Stimulated activated CD8-positive, alpha-beta memory T cell treated with anti-CD3 and anti-CD28 coated beads, Interleukin-4, amount 100 ng/mL, for 4 hours (primary cell): ENCODE data around the gene TRDMT1.
A peak's percentile ranks its signal among the peaks of the same experiment; 100 is the strongest.

Experiments
- DNase-seq, 2 donors: peaks; one replicate each; pipeline ENCODE4 v3.0.0-alpha.2; 2020; ENCODE audit warnings: low read depth in 2 of 2, low spot score in 1 of 2

TRDMT1 gene

DNA sequence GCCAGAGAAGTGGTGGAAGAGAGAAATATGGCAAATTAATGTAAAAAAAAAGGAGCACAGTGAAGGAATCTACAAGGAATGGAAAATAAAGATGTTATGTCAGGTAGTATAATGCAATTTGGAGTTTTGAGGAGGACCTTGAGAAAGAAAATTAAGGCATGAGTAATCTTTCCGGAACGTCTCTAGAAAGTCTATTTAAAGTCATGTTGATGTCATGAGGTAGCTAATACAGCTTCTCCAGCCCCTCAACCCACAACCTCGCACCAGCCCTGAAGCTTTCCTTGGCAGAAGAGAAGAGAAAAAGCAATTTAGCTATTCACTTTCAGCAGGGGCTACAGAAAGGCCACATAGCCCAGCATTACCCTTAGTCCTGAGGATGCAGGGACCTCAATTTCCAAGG lies 22.5 kb downstream of the TRDMT1 start:
- no peak for DNase-seq

DNA sequence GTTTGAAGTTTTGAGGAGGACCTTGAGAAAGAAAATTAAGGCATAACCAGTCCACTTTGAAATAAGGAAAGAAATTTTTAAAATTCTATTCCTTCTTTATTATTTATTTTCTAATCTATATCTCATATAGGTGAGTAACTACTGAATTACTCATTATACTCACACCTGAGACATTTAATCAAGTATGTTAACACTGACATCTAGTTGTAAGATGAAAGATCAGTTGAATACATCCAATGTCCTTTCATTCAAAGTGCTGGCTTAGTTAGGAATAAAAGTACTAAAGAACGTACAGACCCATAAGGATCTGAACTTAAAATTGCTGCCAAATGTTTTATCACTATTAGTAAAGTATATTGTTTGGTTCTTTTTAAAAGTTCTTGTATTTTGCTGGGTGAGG lies 23.5 kb downstream of the TRDMT1 start:
- DNase-seq: no peak

DNA sequence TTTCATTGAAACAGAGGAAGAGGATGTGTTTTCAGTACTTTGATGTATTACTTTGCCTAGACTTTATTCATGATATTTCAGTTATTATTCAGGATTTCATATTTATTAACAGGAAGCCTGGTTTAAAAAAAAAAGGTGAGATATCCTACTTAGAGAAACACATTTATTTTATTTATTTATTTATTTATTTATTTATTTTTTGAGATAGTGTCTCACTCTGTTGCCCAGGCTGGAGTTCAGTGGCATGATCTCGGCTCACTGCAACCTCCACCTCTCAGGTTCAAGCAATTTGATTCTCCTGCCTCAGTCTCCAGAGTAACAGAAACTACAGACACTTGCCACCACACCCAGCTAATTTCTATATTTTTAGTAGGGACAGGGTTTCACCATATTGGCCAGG lies 24.5 kb downstream of the TRDMT1 start:
- no peak for DNase-seq

DNA sequence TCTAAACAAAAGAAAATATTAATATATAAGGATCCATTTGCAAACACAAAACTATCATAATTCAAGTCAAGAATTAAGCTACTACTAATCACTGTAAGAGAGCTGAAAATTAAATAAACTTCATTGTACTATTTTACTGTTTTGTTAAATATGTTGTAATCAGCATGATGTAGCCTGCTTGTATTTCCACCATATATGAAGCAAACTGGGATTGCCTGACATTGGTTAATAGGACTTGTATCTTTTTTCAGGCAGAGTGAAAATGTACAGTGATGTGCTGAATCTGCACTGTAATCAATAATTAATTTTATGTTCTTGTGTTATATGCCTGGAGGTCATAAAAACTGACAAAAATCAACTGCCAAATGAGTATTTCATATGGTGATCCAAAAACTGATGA lies 25.4 kb downstream of the TRDMT1 start:
- DNase-seq: no peak

DNA sequence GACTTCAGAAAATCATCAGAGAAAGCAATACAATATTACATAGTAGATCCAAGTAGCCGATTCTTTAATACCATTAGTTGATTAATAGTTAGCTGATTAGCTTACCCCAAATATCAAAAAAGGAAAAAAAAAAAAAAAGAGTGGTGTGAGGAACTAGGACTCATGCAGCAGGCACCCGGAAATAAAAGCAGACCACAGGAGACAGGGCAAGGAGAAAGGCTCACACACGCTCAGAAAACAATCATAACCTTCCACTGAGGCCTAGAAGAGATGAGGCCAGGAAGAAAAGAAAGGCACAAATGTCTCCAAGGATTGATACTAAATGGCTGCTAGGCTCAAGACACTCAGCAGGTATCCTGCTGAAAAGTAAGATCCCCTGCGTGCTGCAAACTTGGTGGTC lies 25.9 kb downstream of the TRDMT1 start:
- DNase-seq: no peak

DNA sequence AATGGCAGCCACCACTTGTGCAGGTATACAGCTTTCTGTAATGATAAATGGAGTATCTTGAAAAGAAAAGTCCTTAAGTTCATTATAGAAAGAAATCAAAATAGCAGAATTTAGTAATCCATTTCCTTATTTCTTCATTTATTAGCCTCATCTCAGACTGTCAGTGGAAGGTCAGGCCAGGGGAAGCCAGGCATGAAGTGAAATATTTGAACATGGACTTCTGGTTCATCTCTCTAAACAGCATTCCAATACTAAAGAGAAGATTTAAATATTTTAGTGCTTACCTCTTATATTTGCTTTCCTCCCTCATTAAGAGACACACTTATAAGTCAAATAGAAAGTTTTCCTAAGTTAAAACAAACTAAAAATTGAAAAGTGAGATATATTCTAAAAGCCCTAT lies 26.8 kb downstream of the TRDMT1 start:
- no peak for DNase-seq

DNA sequence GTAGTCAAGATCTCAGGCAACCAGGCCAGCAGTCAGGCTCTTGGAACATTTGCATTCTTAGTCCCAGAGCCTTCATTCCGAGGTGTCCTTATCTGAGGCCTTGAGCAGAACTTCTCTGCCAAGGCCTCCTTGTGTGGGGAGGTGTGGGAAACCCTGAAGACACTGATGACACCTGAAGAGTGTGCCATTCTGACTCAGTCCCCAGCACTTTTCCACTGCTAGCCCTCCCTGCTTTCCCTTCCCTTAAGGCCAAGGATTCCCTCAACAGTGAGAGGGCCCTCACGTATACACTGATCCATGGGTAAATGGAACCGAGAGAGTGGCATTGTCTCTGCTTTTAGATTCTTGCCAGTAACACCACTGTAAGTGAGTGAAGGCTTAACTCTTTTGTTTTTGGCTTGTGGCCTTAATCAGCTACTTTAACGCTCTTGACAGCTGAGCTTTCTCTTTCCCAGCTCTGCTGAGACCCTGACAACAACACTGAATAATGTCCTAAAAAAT lies 30.3 kb downstream of the TRDMT1 start:
- no peak for DNase-seq

DNA sequence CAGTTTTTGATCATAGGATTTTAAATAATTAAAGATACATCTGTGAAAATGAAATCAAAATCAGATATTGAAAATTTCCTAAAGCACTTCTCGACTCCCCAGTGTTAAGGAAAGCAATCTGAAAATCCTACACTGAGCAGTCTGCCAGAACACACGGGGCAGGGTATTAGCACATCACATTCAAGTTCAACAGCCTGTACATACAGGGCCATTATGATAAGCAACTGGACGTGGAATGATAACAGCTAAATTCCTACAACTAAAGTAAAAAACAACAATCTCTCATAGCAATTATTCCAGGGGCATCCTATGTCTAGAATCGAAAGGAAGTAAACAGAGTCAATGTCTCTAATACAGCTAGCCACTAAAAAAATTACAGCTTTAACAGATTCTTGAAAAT lies 31.7 kb downstream of the TRDMT1 start:
- DNase-seq: no peak

DNA sequence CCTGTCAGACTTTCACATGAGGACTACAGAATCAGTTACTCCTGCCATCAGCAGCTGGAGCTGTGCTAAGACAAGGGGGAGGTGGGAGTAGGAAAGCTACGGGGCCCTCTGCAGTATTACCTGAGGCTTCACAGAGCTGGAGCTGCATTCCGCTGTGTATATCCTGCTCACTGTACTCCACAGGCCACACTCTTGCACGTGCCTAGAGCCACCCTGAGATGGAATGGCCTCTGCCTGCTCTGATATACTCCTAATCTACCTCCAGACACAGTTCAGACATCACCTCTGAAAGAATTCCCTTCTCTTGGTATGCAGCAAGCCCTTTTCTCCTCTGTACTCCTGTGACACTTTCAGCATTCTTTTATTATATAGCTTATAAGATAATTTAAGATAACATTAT lies 34.8 kb downstream of the TRDMT1 start:
- DNase-seq: no peak

DNA sequence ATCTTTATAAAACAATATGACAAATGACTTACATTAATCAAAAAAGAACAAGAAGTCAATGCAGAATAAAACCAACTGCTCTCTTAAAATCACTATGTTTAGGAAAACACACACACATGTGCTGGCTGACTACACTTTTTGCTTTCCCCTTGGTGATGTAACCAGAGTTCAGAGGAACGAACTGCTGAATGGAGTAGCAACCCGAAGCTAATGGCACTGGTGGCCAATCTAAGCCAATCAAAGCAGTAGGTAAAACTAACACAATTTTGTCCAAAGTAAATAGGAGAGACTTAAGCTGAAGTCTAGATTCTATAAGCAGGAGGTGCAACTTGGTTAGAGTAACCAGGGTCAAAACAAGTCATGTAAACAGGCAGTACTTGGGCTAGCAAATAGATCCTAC lies 38.6 kb downstream of the TRDMT1 start:
- DNase-seq: no peak

DNA sequence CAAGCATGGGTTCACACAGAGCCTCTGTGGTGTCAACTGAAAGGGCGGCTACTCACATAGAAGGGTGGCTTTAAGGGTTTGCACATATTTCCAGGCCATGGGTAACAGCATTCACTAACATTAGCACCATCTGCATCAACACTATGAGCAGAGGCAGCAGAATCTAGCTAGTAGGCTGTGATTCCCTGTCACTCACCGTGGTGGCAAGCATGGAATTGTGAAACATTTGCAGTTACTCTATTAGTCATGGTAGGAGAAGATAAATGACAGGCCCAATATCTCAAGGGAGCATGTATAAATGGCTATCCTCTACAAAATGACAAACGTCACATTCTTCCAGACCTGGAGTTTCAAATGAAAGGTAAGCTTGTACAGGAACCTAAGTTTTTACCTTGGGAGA lies 39.7 kb downstream of the TRDMT1 start:
- DNase-seq: no peak

DNA sequence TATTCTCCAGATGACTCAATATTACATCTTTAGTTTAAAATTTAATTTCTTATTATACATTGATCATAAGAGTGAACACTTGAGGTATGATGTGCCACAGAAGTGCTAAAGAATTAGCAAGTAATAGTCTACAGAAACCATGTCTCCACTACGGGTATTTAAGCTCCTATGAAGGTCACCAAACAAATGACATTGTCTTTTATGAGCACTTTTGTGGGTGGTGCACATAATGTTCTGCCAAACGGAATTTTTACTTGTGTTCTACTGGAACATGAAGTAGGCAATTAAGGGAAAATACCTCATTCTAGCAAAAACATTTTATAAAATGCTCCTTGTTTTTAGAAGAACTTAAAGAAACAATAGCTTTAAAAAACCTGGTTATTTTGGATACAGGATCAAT lies 44.4 kb downstream of the TRDMT1 start:
- DNase-seq: no peak

DNA sequence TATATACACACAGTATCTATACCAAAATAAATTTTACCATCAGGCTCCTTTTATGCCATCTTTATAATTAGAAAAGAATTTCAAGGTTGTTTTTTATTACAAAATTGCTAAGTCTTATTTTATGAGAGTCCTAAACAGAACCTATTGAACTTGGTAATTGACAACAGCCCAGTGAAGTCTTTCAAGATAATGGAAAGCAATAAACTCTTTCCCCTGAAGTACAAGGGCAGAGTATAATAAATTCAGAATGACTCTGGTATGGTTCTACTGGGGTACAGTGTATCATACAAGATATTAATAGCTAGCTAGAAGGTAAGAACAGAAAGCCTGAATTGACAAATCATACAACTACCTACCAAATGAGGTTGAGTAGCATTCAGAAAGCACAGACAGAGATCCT lies 45.6 kb downstream of the TRDMT1 start:
- no peak for DNase-seq

DNA sequence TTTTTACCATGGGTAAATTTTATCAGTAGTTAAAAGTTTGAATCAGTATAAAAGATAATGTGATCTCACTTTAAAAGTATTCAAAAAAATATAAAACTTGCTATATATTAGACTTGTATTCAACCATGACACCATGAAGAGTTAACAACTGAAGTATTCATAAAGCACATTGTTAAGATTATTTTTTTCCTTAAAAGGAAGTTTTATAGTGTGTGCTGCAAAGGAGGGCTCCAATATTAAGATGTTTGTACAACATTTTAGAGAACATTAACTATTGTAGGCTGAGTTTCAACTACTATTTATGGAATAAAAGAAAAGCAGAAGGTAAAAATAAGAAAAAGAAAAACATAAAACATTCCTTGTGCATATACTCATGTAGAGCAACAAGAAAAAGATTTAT lies 47.4 kb downstream of the TRDMT1 start:
- no peak for DNase-seq

DNA sequence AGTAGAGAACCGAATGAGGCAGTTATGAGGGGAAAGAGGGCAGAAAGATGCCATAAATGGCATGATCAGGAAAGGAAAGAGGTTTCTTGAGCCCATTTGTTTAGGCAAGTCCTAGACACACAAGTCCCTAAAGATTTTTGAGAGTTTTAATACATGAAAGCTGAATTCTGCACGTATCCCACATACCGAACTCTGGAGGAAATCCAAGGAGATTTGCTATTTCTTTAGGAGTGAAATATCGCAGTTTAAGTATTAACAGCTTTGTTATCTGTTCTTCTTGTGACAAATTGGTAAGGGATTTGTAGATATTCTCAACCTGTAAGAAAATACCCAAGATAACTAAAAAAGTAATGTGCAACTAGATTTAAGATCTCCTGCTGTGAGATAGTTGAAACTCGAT lies 48.2 kb downstream of the TRDMT1 start:
- no peak for DNase-seq

DNA sequence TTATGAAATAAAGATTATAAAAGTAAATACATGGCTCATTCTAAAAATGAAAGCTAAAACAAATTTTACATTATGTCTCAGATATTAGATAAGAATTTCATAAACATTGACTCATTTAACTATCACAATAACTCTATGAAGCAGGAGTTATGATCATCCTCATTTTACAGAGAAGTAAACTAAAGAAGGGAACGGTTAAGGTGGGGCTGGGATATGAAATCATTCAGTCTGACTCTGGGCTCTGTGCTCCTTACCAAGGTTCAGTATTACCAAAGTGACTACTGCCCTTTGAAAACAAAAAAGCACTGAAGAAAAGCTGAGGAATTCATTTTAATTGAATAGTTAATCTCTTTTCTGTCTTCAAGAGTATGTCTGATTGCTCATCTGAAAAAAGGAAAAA lies 49.8 kb downstream of the TRDMT1 start:
- DNase-seq: no peak

DNA sequence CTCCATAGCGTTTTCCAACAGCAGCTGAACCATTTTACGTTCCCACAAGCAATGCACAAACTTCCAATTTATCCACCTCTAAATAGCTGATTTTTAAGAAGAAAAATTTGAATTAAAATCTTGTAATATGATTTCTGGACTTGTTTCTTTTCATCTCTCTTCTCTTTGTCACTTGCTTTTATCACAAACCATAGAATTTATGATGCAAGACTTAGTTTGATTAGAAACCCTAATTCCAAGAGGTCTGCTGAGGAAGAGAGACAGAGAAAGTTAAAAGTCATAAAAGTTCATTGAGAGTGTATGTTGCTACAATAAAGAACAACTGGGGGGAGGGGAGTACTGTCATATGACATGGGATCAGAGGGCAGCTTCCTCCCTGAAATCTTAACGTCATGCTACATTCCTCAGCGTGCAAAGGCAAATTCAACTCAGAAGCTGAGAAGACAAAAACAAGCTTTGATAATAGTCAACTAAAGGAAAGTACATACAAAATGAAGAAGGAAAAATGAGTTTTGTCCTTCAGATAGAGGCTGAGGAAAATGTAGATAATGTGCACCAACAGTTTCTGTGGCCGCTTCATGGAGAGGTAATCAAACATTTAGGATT lies 53.5 kb downstream of the TRDMT1 start:
- DNase-seq: no peak

DNA sequence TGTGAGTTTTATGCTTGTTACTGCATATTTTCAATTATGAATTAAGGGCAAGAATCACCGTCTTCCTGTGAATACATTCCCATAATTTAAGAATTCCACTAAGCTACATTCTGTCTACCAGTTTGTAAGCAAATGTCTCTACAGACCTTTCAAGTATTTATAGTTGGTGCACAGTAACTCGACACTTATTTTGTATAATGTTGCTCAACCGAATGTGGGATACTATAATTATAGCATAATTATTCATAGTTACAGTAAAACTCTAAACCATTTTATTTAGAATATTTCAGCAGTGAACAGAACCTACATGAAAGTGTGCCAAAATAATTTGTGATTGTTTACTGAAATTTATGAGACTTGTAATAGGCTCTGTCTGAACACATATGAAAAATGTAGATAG lies 54.6 kb downstream of the TRDMT1 start:
- no peak for DNase-seq

DNA sequence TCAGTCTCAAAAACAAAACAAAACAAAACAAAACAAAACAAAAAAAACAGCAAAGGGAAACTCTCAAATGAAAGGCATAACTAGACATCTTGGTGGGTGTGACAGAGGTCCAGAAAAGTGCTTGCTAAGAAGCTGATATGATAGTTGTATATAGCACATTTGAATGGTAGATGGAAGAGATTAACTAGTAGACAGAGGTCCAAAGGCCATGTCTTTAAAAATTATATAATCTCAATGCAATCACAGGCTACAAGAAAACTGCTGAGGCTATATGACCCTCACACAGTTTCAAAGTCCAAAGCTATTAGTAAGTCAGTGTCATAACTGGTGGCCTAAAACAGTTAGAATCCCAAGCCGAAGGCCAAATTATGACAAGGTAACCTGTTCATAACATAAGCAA lies 56.2 kb downstream of the TRDMT1 start:
- no peak for DNase-seq

DNA sequence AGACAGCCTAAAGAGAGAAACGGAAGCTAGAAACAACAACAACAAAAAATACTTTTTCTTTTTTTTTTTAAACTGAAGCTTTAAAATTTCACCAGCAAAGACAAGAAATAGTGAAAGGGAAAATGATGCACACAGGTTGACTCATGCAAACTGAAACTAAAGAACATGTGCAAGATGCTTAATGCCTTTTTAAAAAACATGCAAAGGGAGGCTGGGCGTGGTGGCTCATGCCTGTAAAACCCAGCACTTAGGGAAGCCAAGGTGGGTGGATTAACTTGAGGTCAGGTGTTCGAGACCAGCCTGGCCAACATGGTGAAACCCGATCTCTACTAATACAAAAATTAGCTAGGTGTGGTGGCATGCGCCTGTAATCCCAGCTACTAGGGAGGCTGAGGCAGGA lies 56.7 kb downstream of the TRDMT1 start:
- peak in 1 of 2 donors; percentile 7 for DNase-seq

DNA sequence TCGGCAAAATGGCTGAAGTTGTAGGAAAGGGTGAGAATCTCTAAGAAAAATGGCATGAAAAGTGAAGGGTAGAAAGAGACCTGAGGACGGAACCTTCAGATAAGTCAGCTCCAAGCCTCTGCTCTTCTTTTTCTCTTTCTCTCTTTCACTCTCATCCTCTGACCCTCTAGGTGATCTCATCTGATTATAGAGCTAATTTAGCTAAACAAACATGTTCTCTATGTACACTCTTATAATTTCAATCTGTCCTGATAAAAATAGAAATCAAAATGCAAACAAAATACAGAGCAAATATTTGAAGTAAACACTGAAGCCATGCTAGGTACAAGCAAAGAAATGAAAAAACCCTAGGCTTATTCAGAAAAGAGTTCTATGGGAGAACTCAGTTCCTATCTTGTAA lies 57.4 kb downstream of the TRDMT1 start:
- DNase-seq: no peak

DNA sequence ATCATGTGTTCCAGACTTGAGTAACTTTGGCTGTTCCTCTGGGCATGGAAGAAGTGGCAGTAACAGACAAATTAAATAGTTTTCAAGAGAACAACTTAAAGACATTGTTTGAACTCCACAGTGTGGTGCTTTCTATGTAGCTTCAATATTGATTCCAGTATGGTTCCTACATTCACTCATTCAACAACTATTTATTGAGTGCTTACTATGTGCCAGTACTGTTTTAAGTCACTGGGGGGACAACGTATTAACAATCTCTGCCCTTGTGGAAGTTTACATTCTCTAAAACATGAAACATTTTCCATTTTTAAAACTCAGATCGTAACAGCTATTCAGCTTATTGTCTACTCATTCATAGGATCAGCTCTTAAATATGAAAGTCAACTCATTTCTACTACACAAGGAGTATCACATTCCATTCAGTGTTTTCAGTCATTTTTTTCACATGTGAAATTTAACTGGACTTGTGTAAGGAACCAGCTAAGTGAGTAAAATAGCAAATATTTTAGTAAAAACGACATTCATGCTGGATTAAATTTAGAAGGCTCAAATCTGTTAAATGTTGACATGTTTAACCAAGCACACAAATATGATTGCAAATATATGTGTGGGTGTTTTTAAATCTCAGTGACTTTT lies 58.3 kb downstream of the TRDMT1 start:
- no peak for DNase-seq

DNA sequence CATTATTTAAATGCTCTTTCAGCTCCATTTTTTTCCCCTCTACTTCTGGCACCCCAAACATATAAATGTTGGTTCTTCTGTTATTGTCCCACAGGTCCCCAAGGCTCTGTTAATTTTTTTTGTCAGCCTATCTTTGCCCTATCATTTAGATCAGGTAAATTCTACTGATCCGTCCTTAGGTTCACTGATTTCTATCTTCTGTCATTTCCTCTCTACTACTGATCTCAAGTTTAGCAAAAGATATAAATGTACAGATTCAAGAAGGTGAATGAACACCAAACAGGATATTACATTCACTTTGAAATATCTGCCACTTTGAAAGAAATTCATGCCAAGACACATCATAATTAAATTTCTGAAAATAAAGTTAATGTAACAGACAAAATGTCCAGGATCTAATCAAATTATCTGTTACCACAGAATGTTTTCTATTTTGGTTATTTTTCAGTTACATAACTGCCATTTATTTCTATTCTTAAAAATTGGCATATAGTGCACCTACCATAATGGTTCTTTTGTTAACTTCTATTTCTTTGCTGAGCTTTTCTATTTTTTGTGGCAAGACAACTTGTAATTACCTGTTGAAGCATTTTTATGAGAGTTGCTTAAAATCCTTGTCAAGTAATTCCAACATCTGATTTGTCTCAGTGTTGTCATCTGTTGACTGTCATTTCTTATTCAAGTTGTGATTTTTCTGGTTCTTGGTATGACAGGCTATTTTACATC lies 59.8 kb downstream of the TRDMT1 start:
- no peak for DNase-seq
